SHP77 (cell line): ENCODE results near the gene PAIP2B.
"Not testable (repeated sequence)": the region's sequence is repeated elsewhere in the genome, so short reads cannot be mapped to it uniquely, and the experiment has no call there.

Source experiments
- DNase-seq, 2 experiments: peaks; one replicate each; lab custom pipeline; 2025; lab: John Stamatoyannopoulos, UW

The PAIP2B gene

DNA sequence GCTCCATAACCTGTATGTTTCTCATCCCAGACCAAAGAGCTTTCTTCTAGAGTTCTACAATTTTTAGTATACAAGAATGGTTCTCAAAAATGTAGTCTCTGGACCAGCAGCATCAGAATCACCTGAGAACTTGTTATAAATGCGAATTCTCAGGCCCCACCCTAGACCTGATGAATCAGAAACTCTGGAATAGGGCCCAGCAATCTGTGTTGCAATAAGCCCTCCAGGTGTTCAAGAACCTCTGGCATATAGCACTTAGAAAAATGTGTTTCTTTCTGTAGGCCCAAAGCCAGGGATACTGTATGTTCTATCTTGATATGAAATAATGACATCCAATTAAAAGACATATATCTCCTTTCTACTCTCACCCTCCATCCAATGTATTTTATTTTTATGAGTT is 10.4 kb downstream of the PAIP2B start:
- no peak for DNase-seq

DNA sequence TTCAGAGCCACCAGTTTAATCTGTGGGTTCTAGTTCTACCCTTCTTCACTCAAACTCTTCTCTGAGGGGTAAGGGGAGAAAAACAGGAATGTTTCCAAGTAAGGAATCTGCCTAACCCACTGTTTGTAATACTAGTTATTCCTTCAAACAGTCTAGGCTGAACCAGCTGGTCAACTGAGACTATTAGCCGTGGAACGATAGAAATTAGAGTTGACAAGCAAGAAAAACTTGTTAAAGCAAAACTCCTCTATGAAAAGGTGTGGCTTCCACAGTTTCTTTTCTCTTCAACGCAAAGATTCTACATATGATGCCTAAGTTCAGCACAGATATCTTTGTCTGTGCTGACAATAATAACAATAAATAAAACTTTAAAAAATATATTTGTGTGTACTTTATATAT is 11.5 kb downstream of the PAIP2B start:
- DNase-seq = no peak

DNA sequence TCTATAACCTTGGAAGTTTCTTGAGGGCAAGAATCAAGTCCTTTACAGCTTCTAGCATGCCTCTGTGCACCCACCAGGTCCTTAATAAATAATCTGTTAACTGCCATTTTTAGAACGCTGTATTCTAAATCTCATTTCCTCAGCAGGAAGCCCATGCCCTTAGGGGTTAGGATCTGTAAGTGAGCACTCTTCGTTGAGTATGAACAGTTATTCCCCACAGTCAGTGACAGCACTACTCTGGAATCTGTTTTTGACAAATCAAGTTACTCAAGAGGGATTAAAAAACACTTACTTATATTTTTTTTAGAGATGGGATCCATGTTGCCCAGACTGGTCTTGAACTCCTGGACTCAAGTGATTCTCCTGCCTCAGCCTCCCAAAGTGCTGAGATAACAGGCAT is 14.6 kb downstream of the PAIP2B start:
- no peak for DNase-seq

GRCh38 chr2:71210292-71210691 is 16.6 kb downstream of the PAIP2B start:
- no peak for DNase-seq

DNA sequence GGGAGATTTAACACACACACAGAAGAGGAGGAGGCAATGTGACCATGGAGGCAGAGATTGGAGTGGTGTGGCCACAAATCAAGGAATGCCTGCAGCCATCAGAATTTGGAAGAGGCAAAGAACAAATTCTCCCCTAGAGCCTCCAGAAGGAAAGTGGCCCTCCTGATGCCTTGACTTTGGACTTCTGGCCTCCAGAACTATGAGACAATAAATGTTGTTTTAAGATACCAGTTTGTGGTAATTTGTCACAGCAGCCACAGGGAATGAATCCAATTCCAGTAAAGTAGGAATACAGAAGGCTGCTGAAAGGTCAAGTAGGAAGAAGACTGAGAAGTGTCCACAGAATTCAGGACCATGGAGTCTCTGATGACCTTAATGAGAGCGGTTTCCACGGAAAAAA is 18.1 kb downstream of the PAIP2B start:
- DNase-seq = no peak

DNA sequence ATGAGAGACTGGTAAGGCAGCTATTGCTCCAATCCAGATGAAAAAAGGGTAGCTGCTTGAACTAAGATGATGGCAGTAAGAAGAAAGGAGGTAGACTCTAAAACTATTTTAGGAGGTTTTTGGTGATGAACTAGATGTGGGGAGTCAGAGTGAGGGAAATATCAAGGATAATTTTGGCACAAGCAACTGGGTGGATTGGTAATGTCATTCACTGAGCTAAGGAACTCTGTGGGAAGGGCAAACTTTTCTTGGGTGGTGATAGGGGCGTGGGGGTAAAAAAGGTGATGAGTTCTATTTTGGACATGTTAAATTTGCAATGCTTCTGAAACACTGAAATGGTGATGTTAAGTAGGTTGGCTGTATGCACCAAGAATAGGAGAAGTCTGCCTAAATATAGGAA is 19.3 kb downstream of the PAIP2B start:
- no peak for DNase-seq

DNA sequence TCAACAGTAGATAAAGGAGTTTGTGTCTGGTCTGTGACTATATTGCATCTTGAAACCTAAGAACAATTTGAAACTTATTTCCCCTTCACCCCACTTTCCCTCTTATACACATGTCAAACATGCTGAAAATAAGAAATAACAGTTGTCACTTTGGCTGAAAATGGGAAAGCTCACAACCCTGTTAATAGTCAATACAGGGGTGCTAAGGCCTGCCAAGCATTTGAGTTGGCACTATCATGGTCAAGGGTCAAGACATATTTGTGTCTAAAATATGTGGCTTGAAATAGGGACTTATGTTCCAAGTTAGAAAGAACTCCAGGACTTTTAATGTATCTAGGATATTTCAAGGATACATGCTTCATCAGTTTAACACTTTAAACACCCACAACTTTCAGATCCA is 20.6 kb downstream of the PAIP2B start:
- no peak for DNase-seq

- DNase-seq = no peak
Observed at GRCh38 chr2:71191570-71191943, 35.3 kb downstream of the PAIP2B start.

DNA sequence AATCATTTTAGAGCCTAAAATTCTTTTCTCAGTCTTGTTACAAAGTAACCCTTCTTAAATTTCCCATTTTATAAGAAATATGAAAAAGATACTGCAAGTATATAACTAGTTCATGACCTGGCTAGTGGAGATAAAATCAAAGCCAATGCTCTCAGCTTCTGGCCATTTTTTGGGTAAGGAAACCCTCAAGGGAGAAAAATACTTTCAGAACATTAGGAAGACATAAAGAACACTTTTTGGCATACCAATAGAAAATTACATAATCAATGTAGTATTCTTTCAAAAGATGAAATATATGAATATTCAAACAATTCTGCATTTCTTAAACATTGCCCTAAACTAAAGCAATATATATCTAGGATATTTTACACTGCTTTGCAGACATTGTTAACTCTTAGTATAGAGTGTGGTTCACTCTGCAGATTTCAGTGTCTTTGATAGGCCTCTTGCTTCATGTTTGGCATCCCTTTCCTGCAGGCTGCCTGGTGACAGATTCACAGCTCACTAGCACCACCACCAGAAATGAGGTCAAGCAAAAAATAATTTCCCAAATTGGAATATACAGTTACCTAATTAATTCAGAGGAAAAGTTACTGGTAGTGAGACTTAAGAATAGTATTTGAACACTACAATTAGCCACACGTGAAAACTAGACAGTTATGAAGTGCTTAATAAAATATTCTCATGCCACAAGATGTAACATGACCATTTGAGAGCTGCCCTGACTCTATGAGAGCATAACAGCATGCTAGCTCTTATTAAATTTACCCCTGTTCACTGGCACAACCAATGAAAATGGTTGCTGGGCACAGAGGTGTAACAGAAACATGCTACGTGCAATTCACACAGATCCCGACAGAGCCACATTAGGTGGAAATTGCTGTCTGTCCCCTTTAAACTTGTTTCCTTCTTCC is 36.0 kb downstream of the PAIP2B start:
- DNase-seq = peak in 1 of 2 experiments; percentile 10

DNA sequence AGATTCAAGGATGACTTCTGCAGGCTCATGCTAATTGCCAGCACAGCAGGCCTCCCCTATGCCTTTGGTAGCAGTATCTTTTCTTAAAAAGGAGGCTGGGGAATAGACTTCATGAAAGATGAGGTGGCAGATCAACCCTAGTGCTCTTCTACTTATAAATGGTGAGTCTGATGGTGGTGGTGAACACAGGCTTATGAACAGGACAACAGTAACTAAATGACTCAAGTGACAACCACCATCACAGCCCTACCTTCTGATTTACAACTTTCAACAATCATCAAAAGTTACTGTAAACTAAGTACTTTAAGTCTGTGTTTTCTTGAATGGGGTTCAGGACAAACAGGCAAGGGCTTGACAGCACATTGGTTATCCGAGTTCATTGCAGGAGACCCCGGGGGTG is 39.3 kb downstream of the PAIP2B start:
- no peak for DNase-seq

GRCh38 chr2:71186973-71187372 is 39.9 kb downstream of the PAIP2B start:
- no peak for DNase-seq

DNA sequence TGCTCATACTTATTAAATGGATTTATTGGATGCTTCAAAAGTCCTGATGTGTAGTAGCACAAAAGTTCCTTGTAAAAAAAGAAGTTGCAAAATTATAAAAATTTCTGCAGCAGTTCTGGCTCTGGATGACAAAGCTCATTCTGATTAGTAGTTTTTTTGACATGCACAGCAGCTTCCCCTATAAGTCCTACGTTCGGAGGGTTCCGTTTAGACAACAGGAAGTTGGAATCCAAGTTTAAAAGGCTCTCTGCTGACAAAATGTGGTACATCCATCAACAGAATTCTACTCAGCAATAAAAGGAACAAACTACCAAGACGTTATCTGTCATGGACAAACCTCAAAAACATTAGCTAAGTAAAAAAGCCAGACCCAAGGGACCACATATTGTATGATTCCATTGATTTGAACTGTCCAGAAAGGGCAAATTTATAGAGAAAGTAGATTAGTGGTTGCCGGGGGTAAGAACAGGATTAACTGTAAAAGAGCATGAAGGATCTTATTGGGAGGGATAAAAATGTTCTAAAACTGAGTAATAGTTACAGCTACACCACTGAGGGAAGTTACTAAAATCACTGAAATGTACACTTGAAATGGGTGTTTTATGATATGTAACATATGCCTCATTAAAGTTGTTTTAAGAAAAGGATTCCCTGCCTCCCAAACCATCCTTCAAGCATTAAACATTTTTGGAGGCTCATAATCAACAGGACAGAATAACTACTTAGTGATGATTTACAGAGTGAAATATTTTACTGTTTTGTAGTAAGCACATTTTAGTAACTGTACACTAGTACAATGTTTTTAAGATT is 43.4 kb downstream of the PAIP2B start:
- DNase-seq = not testable (repeated sequence)

- DNase-seq = no peak
Observed at GRCh38 chr2:71181316-71181715, 45.6 kb downstream of the PAIP2B start.

DNA sequence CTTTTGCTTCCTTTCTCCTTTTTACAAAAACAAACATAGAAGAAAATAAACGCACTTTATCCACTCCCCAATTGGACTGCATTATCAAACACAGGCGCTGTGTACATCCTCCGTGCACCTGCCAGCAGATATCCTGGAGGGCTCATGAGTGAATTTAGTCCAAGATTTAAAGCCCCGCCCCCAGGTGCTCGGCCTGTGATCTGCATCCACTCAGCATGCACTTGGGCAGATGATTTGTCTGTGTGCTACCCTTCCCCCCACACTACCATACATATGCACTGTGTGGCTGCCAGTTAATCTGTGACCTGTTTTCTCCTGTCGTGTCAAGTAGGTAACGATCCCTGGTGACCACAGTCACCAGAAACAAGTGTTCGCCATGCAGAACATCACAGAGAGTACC is 48.1 kb downstream of the PAIP2B start:
- DNase-seq = not testable (repeated sequence)

DNA sequence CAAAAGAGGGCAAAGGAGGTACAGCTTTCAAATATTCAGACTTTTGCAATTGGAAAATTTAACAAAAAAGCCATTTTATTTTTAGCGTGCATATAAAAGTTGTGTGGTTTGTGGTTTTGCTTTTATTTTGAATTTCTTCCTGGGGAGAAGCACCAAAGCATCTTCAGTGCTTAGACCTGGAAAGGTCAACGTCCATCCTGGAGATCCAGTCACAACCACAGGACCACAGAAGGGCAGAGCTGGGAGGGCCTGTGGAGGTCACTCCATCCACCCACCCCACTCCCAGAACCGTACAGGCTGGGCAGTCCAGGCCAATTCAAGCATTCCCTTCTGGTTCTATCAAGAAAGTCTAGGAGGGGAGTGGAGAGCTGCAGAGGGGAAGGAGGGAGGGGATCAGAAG is 52.7 kb downstream of the PAIP2B start:
- no peak for DNase-seq

DNA sequence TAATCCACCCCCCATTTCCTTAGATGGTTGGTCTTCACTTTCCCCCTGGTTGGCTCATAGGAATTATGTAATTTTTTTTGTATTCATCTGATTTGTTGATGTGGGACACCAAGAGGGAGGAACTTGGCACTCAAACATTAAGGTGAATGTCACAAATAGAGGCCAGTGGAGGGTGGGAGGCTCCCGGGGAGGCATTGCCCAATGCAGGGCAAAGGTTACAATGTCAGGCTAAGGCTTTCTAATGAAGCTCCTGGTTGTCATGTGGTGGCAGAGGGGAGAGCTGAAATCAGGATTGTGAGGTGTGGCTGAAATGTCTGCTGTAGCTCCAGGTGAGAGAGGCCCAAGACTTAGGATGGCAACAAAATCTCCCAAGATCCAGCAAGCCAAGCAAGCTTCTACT is 53.8 kb downstream of the PAIP2B start:
- DNase-seq = no peak

- DNase-seq = no peak
Observed at GRCh38 chr2:71166812-71167211, 60.1 kb downstream of the PAIP2B start.

DNA sequence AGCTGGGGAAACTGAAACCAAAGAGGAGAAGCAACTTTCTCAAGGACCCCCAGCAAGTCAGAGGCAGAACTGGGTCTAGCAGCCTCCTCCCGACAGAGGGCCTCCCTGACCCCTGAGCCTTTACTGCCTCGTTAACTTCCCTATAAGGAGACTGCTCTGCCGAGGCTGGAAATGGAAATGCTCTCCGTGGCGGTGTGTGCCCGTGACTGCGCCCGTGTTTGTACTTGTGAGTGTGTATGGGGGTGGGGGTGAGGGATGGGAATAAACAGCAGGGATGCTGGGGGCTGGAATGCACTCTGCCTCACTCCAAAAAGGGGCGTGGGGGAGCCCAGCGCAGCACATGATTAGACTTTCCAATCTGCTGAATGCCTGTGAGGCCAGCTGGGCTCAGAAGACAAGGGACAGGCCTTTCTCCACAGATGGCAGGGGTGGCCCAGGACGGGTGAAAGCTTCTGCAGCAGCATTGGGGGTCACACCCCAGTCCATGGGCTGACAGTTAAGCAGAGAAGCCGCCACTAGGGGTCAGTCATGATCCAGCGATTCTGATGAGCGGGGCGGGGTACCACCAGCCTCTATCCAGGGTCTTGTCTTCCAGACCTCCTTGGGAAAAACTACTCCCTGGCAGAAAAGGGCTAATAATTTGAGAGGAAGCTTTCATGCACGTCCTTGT is 69.6 kb downstream of the PAIP2B start:
- peak in 1 of 2 experiments; percentile 10 for DNase-seq

DNA sequence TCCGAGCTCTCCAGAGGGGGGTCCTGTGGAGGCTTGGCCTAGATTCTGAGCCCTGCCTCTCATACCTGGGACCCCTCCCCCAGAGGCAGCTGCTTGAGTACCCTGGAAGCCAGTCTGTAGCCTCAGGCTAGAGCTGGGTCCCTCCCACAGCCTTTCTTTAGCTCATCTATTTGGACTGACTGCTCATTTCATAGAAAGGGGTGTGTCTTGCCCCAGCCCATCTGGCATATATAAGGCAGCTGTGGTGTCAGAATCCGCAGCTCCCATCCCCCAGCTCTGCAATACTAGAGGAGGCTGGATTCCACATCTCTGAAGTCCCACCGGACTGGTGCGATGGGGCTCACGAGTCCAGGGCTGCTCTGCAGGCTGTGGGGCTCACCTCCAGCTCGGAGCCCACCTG is 70.3 kb downstream of the PAIP2B start:
- peak in 1 of 2 experiments; percentile 11 for DNase-seq

GRCh38 chr2:71155846-71156245 is 71.1 kb downstream of the PAIP2B start:
- no peak for DNase-seq

- DNase-seq = peak in 1 of 2 experiments; percentile 59
Observed at GRCh38 chr2:71154798-71155197, 72.1 kb downstream of the PAIP2B start.

GRCh38 chr2:71154279-71154678 is 72.6 kb downstream of the PAIP2B start:
- DNase-seq = no peak
